Fibroblast of skin of left quadriceps (primary cell): Measurements from ENCODE around the gene SYNM.
A peak's percentile ranks its signal among the peaks of the same experiment; 100 is the strongest.

ENCODE experiments used
- DNase-seq, 2 experiments: peaks; one replicate each; pipeline ENCODE4 v3.0.0-alpha.2; 2013; ENCODE audit warnings: low read depth in 2 of 2

The SYNM gene

DNA sequence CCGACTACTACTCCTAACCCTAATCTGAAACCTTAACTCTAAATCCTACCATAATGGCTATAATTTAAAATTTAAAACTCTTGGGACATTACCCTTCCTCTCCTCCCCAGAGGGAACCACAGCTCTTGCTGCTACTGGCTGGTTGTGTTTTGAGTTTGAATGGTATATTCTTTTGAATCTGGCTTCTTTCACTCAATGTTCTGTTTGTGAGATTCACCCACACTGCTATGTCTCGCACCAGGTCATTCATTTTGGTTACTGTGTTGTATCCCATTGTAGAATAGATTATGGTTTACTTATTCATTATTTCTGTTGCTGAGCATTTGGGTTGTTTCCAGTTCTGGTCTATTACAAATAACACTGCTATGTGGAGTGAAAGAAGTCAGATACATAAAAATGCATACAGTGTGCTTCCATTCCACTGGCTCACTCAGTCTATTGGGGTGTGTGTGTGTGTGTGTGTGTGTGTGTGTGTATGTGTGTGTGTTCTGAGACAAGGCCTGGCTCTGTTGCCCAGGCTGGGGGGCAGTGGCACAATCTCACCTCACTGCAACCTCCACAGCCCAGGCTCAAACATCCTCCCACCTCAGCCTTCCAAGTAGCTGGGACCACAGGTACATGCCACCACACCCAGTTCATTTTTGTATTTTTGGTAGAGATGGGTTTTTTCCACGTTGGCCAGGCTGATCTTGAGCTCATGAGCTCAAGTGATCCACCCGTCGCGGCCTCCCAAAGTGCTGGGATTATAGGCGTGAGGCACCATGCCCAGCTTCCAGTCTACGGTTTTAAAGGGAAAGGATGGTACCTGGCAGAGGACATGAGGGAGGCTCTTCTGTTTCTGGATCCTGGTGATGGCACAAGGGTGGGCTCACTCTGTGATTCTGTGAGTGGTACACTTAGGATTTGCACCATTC is 19.2 kb upstream of the SYNM start:
- DNase-seq: peak; percentile 39 to 59

DNA sequence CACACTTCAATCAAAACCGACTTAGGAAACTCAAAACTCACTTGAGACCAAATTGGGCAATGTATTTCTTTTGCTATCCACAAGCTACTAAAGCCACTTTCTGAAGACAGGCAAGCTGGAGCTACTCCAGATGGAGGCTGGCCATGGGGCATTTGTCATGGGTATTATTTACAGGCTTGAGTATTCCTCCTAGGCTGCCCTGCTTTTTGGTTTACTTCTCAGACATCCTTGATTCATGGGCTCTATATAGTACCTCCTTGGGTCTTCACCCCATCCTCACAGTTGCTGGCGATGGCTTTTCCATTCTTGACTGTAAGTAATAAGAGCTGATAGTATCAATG is 18.6 kb upstream of the SYNM start:
- DNase-seq: no peak

DNA sequence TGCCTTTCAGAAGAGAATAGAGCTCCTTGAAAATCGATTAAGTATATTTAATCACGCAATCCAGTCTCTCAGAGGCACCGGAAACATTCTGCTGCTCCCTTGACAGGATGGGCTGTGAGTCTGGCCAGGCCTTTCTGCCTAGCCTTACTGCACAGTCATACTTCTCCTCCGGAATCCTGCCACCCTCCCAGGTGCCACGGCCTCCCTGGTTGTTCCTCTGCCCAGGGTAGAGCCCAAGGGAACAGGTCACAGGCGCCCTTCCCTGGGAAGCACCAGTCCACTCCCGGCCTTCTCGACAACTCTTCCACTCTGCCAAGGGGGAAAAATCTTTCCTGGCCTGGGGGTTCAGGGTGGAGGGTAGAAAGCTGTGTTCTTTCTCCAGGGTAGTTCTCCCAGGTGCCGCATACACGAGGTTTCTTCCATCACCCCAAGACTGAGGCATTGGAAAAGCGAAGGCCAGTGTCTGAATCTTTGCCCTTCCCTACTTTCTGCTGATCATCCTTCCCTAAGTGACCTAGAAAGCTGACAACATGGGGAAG is 17.4 kb upstream of the SYNM start:
- no peak for DNase-seq

DNA sequence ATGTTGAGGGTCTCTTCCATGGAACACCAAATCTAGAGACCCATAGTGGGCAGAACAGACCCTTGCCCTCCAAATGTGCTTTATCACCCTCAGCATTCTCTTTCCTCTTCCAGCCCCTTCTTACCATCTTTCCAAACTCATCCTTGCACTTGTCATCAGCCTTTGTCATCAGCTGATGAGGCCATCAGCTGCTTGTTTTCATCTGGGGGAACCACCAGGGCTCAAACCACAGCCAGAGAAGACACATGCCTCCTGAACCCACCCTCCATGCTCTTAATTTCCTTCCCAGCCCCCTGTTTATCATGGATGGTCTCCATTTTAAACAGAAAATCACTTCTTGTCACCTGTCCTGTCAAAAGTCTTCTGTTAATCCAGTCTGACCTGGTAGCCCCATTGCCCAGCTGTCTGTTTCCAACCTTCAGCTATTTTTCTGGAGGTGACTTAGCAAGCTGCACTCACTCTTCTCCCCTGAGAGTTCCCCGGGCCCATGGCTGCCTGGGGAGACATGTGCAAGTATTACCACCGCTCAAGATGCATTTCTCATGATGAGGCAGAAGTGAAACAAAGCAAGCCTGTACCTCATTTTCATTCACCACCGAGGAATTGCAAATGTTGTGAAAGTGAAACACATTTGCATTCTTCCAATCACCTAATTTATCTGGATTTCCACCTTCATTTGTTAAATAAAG is 14.7 kb upstream of the SYNM start:
- DNase-seq: no peak

DNA sequence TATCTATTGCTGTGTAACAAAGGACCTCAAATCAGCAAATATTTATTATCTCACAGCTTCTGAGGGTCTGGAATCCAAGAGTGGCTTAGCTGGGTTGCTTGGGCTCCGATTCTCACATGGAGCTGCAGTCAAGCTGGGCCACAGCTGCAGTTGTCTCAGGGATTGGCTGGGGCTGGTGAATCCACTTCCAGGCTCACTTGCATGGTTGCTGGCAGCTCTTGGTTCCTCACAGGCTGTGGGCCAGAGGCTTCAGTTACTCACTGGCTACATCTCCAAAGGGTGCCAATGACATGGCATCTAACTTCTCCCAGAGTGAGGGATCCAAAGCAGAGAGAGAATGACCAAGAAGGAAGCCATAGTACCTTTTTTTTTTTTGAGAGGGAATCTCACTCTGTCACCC is 13.9 kb upstream of the SYNM start:
- DNase-seq: no peak

DNA sequence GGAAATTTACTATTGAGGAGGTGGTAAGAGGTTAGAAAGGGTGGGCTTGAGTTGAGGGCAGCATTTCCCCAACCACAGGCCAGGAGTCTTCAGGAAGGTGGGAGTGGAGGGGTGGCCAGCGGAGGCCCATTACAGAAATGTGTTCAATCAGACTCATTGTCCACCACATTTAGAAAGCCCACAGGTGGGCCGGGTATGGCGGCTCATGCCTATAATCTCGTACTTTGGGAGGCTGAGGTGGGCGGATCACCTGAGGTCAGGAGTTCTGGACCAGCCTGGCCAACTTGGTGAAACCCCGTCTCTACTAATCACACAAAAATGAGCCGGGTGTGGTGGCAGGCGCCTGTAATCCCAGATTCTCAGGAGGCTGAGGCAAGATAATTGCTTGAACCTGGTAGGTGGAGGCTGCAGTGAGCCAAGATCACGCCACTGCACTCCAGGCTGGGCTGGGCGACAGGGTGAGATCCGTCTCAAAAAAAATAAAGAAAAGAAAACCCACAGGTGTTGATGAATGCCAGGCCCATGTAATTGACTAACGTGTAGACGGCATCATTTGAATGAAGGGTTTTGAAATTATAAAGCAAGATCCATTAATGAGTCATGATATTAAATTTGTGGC is 12.2 kb upstream of the SYNM start:
- DNase-seq: no peak

DNA sequence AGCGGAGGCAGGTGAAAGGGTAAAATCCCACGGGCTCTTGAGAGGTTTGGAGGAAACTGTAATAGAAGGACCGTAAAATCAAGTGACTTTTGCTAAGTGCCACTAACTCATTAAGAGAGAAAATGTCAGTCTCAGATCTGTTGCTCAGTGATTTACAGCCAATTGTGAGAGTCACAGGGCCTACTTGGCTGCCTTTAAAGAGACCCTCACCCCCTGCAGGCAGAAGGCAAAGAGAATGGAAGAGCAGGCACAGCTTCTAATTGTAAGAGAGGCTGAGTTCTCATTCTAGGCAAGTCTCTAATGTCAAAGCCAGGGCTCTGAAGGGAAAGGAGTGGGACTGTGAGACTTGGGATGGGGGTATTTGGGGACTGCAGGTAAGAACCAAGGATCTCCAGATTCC is 9.3 kb upstream of the SYNM start:
- no peak for DNase-seq

DNA sequence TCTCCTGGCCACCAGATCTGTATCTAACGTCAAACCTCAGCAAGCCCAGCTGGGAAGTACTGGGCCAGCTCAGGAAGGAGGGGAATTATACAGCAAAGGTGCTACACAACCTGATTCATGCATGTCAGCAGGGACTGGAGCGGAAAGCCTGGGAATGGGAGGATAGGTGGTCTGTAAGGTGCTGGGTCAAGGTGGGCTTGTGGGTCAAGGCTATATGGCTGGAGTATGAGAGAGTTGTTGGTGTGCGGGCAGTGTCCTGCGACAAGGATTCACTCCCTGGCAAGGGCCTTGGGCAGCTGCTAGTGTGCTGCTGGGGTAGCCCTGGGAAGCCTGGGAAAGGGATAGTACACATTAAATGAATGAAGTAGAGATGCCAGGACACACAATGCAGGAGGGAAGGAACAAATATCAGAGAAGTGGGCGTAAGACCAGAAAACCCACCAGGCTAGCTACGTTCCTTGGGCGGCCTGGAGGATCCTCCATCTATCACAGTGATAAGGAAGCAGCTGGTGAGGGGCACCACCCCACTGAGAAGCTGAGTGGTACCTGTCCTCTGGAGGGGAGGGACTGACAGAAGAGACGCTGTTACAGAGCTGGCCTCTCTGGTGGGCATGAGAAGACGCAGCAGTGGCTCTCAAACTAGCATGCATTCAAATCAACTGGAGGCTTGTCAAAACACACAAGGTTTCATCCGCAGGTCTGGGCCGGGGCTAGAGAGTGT is 8.5 kb upstream of the SYNM start:
- no peak for DNase-seq

DNA sequence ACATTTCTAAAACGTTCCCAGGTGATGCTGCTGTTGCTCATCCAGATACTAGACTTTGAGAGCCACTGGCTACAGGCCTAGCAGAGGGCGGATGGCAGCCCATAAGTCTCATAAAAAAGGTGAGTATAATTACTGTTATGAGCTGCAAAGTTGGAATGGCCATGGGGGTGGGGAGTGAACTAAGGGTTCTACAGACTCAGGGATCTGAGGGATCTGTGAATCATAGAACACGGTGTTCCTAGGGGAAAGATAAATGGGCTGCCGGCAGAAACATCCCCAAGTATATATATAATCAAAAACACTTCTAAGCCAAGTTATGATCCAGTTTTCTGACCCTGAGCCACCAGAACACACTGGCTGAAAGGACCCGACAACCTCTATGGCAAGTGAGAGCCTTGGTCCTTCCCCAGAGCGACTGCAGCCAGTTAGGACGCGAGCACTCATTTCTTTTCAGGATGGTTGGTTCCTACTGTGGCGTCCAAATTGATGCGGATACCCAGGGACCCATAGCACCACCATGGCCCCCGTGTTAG is 7.9 kb upstream of the SYNM start:
- DNase-seq: no peak

DNA sequence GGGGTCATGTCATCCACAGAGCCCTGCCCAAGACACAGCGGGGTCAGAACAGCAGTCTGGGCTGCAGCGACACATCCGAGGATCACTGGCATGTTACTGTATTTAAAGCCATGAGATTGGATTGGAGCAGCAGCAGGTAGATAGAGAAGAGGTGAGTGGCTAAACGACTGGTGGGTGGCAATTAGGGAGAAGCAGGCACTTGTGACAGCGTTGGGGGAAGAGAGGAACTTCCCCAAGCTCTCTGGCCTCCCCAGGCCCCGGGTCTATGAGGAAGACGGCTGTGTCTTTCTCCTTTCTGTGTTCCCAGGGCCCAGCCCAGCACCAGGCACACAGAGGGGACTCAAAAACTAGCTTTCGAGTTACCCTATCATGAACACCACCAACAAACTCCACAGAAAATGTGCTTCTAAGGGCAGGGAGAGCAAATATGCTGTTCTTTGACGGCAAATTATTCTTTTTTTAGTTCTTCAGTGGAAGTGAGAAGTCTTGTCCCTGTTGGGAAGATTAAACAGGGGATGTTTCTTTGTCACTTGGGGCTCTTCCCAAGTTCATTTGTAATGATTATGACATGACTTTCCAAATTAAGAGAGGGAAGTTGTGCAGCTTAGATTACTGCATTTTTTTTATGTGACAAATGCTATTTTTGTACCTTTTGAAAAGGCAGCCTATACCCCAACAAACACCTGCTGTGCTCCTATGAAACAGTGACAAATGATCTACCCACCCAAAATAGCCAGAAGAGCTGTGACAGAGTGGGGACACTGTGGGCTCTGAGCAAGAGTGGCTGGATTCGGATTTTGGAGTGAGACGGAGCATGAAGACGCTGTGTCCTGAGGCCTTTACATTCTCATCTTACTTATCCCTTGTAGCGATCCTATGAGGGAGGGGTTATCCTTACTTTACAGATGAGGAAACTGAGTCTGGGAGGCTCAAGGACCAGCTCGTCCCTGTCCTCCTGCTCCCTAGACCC is 7.2 kb upstream of the SYNM start:
- DNase-seq: no peak

DNA sequence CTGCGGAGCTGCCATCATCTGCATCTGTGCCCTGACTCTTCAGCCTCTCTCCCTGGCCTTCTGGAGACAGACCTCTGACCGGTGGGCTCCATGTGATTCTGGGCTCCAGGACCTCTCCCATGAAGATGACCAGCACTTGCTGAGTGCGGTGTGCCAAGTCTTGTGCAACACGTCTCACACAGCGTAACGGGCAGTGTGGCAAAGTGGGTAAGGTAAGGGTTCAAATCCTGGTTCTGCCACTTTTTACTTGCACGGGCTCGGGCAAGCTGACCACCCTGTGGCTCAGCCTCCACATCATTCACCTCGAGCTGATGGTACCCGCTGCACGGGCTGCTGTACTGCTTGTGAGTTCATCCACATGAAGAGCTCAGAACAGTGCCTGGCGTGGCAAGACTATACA is 6.5 kb upstream of the SYNM start:
- DNase-seq: no peak

DNA sequence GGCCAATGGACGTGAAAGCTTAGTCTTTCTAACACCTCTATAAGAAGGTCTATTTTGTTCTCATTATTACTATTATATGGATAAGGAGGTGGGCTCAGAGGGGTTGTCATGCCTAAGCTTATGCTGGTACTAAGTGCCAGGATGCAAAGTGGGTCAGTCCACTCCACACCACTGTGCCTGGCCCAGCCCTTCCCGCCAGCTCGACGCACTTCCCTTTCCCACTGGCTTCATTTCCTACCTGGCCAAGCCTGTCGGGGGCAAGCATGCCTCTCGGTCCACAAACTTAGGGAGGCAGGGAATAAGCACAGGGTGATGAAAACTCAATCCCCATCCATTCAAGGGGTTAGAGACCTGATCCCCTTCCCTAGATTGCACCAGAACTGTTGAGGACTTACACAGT is 5.9 kb upstream of the SYNM start:
- DNase-seq: no peak

DNA sequence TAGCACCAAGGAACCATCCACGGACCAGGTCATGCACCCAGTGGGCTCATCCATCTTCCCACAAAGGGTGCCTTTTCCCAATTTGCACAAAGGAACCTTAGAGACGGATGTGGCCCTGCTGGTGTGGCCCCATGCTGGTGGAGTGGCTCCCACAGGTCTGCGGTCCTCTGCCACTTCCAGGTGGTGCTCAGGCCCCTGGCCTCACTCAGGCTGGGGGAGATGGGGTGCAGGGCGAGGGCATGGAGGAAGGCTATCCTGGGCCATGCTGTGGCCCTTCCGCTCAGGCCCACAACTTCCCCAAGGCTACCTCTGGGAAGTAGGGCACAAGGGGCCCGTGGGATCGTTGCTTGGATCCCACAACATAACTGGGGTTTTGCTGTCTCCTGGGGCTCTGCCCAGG is 5.2 kb upstream of the SYNM start:
- no peak for DNase-seq

DNA sequence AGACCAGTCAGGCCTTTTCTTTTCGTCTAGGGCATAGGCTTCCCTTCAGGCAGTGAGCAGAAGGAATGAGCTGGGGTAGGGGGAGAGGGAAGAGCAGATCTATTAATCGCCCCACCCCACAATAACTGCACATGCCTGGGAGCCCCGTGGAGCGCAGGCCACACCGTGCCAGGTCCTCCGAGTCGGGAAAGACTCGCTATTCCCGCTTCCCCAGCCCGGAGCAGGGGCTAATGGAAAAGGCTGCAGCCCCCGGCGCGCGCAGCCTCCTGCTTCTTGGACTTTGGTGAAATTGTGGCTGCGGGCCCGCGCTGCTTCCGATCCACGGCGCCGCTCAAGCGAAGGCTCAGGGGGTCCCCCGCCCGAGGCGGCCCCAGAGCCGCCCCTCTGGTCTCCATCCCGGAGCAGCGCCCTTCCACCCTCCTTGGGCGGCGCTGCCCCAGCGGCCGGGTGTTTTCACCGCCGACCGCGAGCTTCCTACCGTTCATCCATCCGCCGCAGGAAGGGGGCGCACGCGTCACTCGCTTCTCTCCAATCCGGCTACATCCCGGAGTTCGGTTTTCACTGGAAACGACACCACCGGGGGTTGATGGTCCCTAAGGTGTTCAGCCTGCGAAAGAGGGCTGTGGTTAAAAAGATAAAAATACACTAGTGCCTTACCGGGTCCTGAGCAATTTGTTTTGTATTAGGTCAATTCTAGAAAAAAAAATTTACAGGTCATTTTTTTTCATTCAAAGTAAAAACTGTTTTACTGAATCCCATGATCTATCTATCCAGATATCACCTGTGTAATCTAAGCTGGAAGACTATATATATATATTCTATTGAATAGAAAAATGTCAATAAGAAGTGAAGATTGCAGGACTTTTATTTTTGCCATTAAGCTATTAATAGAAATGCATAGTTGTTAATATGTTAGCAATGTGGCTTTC is 4.4 kb upstream of the SYNM start:
- peak; percentile 19 to 32 for DNase-seq

DNA sequence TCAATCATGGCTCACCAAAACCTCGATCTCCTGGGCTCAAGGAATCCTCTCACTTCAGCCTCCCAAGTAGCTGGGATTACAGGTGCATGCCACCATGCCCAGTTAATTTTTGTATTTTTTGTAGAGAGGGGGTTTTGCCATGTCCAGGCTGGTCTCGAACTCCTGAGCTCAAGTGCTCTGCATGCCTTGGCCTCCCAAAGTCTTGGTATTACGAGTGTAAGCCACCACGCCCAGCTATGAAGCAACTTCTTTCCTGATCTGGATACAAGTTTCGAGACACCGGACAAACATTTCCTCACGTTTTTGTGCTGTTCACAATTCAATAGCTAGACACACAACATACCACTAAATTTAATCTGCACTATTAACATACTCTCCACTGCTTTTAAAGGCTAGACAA is 3.4 kb upstream of the SYNM start:
- no peak for DNase-seq

DNA sequence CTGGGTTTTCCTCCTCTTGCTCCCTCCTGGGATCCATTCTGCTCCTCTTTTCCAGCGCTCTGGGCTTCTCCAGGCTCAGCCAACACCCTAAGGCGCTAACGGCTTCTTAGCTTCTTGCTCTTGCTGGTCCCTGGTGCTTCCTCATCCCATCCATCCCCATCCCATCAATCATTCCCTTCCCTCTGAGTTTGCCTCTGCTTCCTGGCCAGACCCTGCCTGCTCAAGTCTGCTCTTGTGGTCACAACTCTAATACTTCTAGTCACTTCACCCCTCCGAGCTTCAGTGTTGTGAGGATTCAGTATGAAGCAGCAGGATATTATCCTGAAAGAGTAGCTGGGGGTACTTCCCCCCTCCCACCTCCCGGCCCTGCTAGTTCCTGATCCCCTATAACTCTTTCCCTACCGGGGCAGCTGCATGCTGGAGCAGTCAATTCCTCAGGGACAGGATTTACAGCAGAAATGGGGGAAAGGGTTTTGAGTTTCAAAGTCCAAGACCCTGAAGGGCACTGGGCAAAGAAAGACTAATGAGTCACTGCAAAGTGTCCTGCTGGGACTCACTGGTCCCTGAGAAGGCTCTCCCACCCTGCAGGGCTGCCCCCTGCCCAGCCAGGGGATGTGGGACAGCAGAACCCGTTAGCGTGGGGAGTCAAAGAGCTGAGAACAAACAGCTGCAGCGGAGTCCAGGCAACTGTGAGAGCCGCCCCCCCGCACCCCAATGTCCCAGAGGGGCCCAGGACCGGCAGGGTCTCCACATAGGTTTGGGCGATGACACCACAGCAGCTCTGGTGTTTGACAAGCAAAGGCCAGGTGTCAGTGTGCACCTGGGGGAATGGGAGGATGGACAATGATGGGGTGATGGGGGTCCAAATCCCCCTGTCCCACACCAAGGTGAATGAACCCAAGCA is 2.3 kb upstream of the SYNM start:
- DNase-seq: no peak

DNA sequence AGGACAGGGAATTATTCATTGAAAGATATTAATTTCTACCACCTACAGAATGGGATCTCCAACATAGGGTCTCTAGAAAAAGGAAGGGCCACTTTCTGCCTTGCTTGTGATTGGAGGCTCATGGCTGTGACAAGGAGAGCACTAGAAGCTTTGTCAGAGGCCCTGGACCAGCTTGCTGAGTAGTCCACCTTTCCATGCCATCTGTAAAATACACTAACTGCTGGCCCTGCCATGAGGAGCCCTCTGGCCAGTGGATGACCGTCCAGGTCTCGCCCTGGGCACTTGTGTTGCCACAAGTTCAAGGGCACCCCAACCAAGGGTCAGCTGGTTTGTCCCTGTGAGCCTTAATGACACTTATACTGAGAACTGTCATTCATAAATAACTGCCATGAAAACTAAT is 1.6 kb upstream of the SYNM start:
- no peak for DNase-seq
